Heart right ventricle (tissue), 16 donors: Measurements from ENCODE around the gene MTCH1. TPM values are rescaled to one million over a fixed set of nuclear protein-coding genes. Genes with fewer than 3 reads are reported as not detected.
A peak's percentile ranks its signal among the peaks of the same experiment; 100 is the strongest.

Experiments
- ATAC-seq, 8 donors: fragments of 200-7000 bp; cut with Tn5 transposase; one replicate each; pipeline ENCODE4 v1.9.1; 2020; ENCODE audit warnings: mild to moderate bottlenecking in 8 of 8, moderate library complexity in 8 of 8, moderate number of reproducible peaks in 1 of 8
- DNase-seq, 2 donors: peaks; one replicate each; pipeline ENCODE4 v3.0.0-alpha.2; 2020
- H3K27ac ChIP-seq, 10 donors: fragments of 200-600 bp; sonication (generic) in 2 of 10; one replicate each; pipeline versions ENCODE4 v1.5.0 to v1.8.0; 2020 to 2022; ENCODE audit warnings: mild to moderate bottlenecking in 3 of 10
- H3K27me3 ChIP-seq, 7 donors: fragments of 200-600 bp; one replicate each; pipeline ENCODE4 v1.8.0; 2021 to 2022; ENCODE audit warnings: mild to moderate bottlenecking in 2 of 7
- H3K36me3 ChIP-seq, 9 donors: fragments of 200-600 bp; sonication (generic) in 1 of 9; one replicate each; pipeline versions ENCODE4 v1.5.0 to v1.8.0; 2020 to 2022; ENCODE audit warnings: mild to moderate bottlenecking in 2 of 9
- H3K4me1 ChIP-seq, 9 donors: fragments of 200-600 bp; sonication (generic) in 1 of 9; one replicate each; pipeline versions ENCODE4 v1.5.0 to v1.8.0; 2020 to 2022; ENCODE audit warnings: mild to moderate bottlenecking in 4 of 9
- H3K4me3 ChIP-seq, 10 donors: fragments of 200-600 bp; sonication (generic) in 2 of 10; one replicate each; pipeline versions ENCODE4 v1.5.0 to v1.8.0; 2020 to 2022; ENCODE audit warnings: mild to moderate bottlenecking in 7 of 10, moderate library complexity in 2 of 10
- H3K9me3 ChIP-seq, 11 donors: fragments of 200-600 bp in 10 of 11; sonication (generic) in 2 of 11; one replicate each; pipeline versions ENCODE4 v1.5.0 to v1.8.0; 2013 to 2022; ENCODE audit warnings: mild to moderate bottlenecking in 2 of 11, control low read depth in 1 of 11, moderate library complexity in 1 of 11
- WGBS, 2 donors: extraction: QIAGEN DNeasy Blood & Tissue Kit; methylation state at CpG; one replicate each; pipeline ENCODE4 v1.1.7; 2013; ENCODE audit warnings: inconsistent platforms in 1 of 2; 5-methylcytosine and 5-hydroxymethylcytosine counted together
- intact Hi-C, 10 donors: fragments of 100-400 bp; cut with DNase I; formaldehyde crosslinking; loops; one replicate each; pipeline versions ENCODE4 v1.11.1 to v1.14.2; 2022
- polyA plus RNA-seq, 2 donors: library from polyadenylated mRNA; stranded (reverse); fragments of 200-250 nt; gene quantifications; one replicate each; pipeline ENCODE4 v1.2.3, GENCODE V29; 2013
- total RNA-seq, 10 donors: library from RNA; stranded (reverse); fragmentation: NEBNext Ultra II Directional in 3 of 10; extraction: Animal tissue kit (Norgen Biotek cat#: 25700) in 3 of 10; gene quantifications; one replicate each; pipeline versions ENCODE4 v1.2.1 to v1.2.4, GENCODE V29; 2021 to 2023
- TF ChIP-seq, protein P1 (sequence below), 9 donors: fragments of 200-600 bp; sonication (generic) in 2 of 9; IDR thresholded peaks; one replicate each; pipeline versions ENCODE4 v1.5.0 to v1.8.0; 2021 to 2022; ENCODE audit warnings: antibody characterized with exemption in 9 of 9, mild to moderate bottlenecking in 5 of 9, moderate library complexity in 1 of 9
- donor health status: Arrhythmogenic right ventricular cardiomyopathy.
- donor health status: ischemic (EF 13 %, LVEDD 7.1; RV severe dilation, severe dysfunction).
- donor health status: healthy with polysubstance abuse.
- donor health status: DM: no; HTN: yes; CAD: no.
- donor health status: DM: no; HTN: no; CAD: no.
- donor health status: ischemic (EF 25% LVEDD 6.9; RV normal size, moderate dysfunction).
- donor health status: ischemic (EF 25% LVEDD 5.7; RV mildly dilated, moderate dysfunction).
- donor health status: healthy.
- donor health status: DM: yes; HTN: yes; CAD: no.
- donor health status: Ischemic cardiomyopathy.
- donor health status: ischemic (EF 35%, LVEDD 5.7; RV mildly dilated, moderate dysfunction).
- donor health status: nonischemic (EF 11% LVEDD 7.7; RV severe dilation, severe dysfunction).
- donor health status: DM: yes; HTN: yes; CAD: no.
- donor health status: PGD.
- donor health status: ischemic (EF 29% LVEDD 5.4; RV normal size, mild dysfunction).
- donor health status: nonischemic (EF 23%, LVEDD 6.1; RV moderate dilation, normal function).

The MTCH1 gene
- total and polyA plus RNA-seq, 12 donors = 82.6 to 341 (median 156) TPM

DNA sequence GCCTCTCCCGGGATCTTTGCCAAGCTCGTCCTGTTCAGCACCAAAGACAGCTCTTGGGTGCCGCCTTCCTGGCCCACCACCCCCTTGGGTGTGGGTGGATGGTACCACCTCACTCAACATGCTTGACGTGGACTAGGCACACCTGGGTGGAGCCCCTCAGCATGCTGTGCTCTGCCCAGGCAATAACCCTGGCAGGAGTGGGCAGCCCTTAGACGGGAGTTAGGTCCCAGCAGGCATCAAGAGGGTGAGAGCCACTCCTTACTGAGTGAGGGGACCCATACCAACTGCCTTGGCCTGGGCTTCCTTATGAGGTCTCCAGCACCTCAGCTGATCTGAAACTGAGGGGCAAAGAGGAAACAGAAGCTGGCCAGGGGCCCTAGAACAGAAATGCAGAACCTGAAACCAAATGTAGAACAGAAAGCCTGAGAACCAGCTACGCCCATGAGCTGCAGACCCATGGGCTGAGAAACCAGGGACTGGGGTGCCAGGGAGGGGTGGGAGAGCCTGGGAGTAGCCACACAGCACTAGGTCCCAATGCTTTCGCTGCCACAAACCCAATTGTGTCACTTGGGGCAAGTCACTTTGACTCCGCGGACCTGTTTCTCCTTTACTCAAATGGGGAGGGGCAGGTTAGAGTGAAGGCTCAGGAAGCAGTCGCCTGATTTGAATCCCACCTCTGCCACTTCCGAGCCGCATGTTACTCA, 21.5 kb upstream of the MTCH1 start:
- TF ChIP-seq, protein P1, sequence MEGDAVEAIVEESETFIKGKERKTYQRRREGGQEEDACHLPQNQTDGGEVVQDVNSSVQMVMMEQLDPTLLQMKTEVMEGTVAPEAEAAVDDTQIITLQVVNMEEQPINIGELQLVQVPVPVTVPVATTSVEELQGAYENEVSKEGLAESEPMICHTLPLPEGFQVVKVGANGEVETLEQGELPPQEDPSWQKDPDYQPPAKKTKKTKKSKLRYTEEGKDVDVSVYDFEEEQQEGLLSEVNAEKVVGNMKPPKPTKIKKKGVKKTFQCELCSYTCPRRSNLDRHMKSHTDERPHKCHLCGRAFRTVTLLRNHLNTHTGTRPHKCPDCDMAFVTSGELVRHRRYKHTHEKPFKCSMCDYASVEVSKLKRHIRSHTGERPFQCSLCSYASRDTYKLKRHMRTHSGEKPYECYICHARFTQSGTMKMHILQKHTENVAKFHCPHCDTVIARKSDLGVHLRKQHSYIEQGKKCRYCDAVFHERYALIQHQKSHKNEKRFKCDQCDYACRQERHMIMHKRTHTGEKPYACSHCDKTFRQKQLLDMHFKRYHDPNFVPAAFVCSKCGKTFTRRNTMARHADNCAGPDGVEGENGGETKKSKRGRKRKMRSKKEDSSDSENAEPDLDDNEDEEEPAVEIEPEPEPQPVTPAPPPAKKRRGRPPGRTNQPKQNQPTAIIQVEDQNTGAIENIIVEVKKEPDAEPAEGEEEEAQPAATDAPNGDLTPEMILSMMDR (IDR thresholded peaks at IDR 0.05) = no peak
- Histone ChIP-seq H3K36me3 (peaks cover 0 to 8% (median 0%) of the 10 kb centered on the region in 9 donors), H3K9me3 (no peaks in the 10 kb centered on the region), H3K27me3 (no peaks in the 10 kb centered on the region), H3K27ac (peak overlapping the region in 4 of 10 donors; percentile 1 to 86 (median 20)), H3K4me1 (peaks cover 0 to 27% (median 0%) of the 10 kb centered on the region in 9 donors), H3K4me3 (peak overlapping the region in 6 of 10 donors; percentile 3 to 60 (median 40))
- ATAC-seq = peak in 7 of 8 donors; percentile 5 to 66 (median 40)
- DNase-seq = peak in 1 of 2 donors; percentile 23
- intact Hi-C loops = no loop called here
- WGBS, 2 donors = 63 to 69% methylated on average over 12 of the region's 12 CpGs

DNA sequence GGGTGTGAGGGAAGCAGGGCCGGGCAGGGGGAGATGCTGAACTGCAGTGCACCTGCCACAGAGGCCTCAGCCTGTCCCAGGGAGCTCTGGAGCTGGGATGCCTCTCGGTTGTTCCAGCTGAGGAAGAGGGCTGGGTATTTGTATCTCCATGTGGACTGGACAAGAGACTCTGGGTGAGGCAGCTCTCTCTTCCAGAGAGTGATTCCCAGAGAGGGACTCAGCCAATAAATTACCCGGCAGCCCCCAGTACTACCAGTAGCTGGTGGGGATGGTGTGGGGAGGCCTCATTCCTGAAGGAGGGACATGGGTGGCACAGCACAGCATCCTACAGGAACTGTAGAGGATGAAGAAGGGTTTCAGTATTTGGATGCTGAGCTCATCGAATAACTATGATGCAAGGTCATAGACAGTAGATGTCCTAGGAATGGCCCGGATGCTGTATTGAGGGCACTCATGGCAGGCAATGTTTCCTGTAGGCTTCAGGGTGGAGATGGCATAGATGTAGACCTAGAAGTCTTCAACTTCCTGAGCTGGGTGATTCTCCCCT, 20.9 kb upstream of the MTCH1 start:
- H3K4me1 ChIP-seq = peaks cover 0 to 27% (median 0%) of the 10 kb centered on the region in 9 donors
- H3K4me3 ChIP-seq = peak overlapping the region in 7 of 10 donors; percentile 21 to 60 (median 40)
- no peak for DNase-seq
- ATAC-seq = peak in 6 of 8 donors; percentile 6 to 73 (median 51)
- H3K9me3 ChIP-seq = no peaks in the 10 kb centered on the region
- peak overlapping the region in 4 of 10 donors; percentile 1 to 86 (median 54) for H3K27ac ChIP-seq
- no peaks in the 10 kb centered on the region for H3K27me3 ChIP-seq
- peaks cover 0 to 4% (median 0%) of the 10 kb centered on the region in 9 donors for H3K36me3 ChIP-seq
- intact Hi-C loops = no loop called here
- WGBS, 2 donors = 70 to 78% methylated on average over 5 of the region's 5 CpGs
- TF ChIP-seq, protein P1 (IDR thresholded peaks at IDR 0.05) = no peak

DNA sequence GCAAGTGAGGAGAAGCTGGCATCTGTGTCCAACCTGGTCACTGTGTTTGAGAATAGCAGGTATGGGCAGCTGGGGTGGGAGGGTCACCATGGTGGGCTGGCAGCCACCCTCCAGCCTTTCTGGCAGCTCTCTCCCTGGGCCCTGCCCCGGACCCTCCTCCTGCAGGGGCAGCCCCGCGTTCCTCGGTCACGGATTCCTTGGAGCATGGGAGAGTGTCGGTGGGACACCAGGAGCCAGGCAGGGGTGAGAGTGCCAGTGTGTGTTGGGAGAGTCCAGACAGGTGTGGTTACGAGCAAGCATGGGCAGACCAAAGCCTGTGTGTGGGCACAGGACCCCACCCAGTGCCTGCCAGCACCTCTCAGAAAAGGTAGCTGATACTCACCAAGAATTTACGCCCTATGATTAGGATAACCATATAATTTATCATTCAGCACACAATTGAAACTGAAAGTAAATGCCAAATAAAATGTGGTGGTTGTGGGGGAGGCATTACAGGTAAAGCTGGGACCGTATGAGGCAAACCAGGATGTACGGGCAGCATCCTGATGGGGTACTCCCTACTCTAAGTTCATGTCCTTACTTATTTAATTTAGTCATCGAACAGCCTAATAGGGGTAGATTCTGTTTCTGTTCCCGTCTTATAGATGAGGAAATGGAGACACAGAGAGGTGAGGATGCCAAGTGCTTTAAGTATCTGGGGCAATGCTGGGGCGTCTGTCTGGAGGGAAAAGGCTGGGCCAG, 20.0 kb upstream of the MTCH1 start:
- no peaks in the 10 kb centered on the region for H3K36me3 ChIP-seq
- intact Hi-C loops = no loop called here
- H3K27ac ChIP-seq = peak overlapping the region in 5 of 10 donors; percentile 1 to 86 (median 48)
- no peaks in the 10 kb centered on the region for H3K9me3 ChIP-seq
- ATAC-seq (no peak), DNase-seq (no peak)
- 85 to 90% methylated on average over 13 of the region's 13 CpGs for WGBS, 2 donors
- H3K4me3 ChIP-seq = peak overlapping the region in 7 of 10 donors; percentile 21 to 60 (median 40)
- H3K27me3 ChIP-seq = no peaks in the 10 kb centered on the region
- TF ChIP-seq, protein P1 (IDR thresholded peaks at IDR 0.05) = no peak
- H3K4me1 ChIP-seq = peaks cover 0 to 27% (median 0%) of the 10 kb centered on the region in 9 donors
